ENCODE data around the gene ERO1B.

ERO1B gene

GRCh38 chr1:236301080-236301957 lies 19.6 kb upstream of the ERO1B start:
- no peak for DNase-seq (ENCODE audit: low read depth)

GRCh38 chr1:236297161-236297560 lies 15.4 kb upstream of the ERO1B start:
- no peak for DNase-seq (ENCODE audit: low read depth)

DNA sequence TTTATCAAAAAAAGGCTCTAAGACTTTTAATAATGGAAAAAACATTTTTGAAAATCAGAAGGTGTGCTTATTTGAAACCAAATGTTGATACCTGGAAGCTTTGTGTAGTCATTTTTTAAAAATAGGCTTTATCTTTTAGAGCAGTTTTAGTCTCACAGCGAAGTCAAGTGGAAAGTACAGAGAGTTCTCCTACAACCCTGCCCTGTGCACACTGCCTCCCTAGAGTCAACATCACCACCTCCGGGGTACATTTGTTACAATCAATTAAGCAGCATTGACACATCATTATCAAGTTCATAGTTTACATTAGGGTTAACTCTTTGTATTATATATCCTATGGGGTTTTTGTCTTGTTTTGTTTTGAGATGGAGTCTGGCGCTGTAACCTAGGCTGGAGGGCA lies 10.7 kb upstream of the ERO1B start:
- no peak for DNase-seq (ENCODE audit: low read depth)

GRCh38 chr1:236289492-236290131 lies 7.9 kb upstream of the ERO1B start:
- no peak for DNase-seq (ENCODE audit: low read depth)

DNA sequence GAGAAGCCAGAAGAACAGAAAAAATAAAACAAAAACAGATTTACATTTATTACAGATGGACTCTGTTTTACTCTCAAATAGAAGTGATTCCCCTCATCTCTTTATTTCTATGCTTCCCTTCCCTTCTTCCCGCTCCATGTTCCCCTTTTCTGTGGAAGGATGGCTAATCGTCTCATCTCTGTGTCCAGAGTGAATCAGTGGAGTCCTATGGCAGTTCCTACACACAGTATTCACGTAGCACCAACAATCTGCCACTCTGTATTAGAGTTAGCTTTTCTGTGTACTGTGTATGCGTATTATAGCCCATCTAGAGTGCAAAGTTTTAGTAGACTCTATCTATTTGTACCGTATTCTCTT lies 6.8 kb upstream of the ERO1B start:
- DNase-seq (ENCODE audit: low read depth), result no peak

DNA sequence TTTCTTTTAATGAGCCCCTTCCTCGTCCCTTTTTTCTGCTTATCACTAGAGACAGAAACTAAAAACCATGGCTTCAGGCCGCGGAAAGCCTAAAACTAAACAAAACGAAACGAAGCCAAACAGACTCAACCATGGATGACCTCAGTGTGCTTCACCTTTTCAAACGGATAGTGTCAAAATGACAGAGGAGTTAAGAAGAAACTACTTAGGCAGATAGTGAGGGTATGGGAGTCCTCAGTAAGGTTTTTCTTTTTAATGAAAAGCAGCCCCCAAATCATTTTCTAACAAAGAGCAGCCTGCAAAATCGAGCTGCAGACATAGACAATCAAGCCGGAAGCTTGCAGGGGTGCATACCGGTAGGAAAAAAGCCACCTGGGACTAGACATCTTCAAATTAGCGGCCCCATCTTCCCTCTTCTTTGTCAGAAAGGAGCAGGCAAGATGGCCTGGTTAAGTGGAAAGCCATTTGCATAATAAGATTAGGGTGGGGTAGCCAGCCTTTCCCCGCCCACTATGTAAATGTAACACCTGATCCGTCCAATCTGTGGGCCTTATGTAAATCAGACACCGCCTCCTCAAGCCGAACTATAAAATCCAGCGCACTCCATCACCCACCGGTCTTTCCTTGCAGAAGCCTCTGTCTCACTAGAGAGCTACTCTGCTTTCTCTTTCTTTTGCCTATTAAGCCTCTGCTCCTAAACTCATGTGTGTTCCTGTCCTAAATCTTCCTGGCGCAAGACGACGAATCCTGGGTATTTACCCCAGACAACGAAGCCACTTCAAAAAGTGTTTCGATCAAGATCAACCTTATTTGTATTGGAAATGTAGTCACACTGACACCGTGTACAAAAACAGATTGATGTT lies 6.2 kb upstream of the ERO1B start:
- DNase-seq (ENCODE audit: low read depth), result no peak

- DNase-seq (ENCODE audit: low read depth), result no peak
Measured at GRCh38 chr1:236287356-236287755, 5.6 kb upstream of the ERO1B start.

- DNase-seq (ENCODE audit: low read depth), result no peak
Measured at GRCh38 chr1:236284291-236284721, 2.5 kb upstream of the ERO1B start.

- DNase-seq (ENCODE audit: low read depth), result no peak
Measured at GRCh38 chr1:236282719-236283118, 961 bp upstream of the ERO1B start.

DNA sequence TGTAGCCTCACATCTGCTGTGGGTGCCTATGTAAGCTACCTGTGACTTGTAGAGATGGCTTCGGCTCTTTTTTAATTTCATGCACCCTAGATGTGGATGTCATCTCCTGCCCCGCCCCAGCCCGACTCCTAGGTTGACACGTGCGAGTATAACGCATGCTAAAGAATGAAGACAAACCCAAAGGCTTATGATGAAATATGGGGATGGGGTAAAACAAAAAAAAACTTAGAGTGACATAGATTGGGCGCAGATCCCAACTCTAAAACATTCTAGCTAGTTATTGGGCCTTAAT lies 613 bp upstream of the ERO1B start:
- no peak for DNase-seq (ENCODE audit: low read depth)

DNA sequence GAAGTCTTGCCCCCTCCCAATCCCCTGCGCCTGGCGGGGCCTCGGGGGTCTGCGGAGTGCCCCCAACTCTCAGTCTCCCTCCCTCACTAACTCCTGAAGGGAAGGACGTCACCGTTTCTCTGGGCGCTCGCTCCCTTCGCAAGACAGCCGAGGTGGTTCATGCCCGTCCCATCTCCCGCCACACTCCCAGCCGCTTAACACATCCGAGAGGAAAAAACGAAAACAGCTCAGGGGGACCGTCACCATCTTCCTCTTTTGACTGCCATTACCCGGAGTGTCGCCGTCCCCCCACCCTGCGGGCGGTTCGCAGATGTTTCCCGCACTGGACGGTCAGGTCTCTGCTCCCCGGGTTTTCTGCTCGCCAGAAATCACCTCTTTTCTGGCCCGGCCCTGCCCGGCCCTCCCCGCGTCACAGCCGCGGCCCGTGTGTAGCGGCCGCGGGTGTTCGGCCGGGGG lies 532 bp downstream of the ERO1B start:
- peak; percentile 9 for DNase-seq (ENCODE audit: low read depth)

GRCh38 chr1:236280438-236281197 lies 1.1 kb downstream of the ERO1B start:
- no peak for DNase-seq (ENCODE audit: low read depth)

DNA sequence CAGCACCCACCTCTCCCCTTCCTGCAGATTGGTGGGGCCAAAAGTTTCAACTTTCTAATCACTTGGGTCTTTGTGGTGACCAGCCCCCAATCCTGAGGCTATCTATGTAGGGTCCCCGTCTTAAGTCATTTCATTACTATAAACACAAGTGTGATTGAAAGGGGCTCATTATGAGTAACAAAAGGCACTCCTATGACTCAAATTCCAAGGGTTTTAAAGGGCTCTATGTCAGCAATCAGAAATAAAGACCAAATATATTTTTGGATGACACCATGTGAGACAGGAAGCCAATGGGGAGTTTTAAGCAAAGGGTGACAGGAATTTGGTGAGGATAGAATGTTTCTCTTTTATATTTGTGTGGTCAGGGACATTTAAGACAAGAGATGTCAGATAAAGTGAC lies 6.2 kb downstream of the ERO1B start:
- no peak for DNase-seq (ENCODE audit: low read depth)

DNA sequence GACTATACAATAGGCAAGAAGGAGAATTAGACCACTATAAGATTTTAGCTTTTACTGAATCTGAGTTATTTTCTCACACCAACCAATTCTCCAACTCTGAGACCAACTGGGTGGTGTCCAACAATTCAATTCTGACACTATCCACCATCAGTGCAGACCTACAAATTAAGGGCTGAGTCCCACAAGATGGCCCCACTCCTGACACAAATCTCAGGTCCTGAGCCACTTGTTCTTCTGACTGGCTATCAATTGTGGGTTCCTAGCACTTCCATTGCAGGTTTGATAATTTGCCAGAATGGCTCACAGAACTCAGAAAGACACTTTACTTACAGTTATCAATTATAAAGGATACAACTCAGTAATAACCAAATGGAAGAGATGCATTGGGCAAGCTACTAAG lies 6.7 kb downstream of the ERO1B start:
- no peak for DNase-seq (ENCODE audit: low read depth)

- DNase-seq (ENCODE audit: low read depth), result no peak
Measured at GRCh38 chr1:236273358-236273757, 8.4 kb downstream of the ERO1B start.

- no peak for DNase-seq (ENCODE audit: low read depth)
Measured at GRCh38 chr1:236269439-236269838, 12.3 kb downstream of the ERO1B start.

GRCh38 chr1:236261898-236262297 lies 19.9 kb downstream of the ERO1B start:
- DNase-seq (ENCODE audit: low read depth), result no peak

- DNase-seq (ENCODE audit: low read depth), result no peak
Measured at GRCh38 chr1:236261033-236261432, 20.7 kb downstream of the ERO1B start.

- DNase-seq (ENCODE audit: low read depth), result no peak
Measured at GRCh38 chr1:236259043-236259442, 22.7 kb downstream of the ERO1B start.

- no peak for DNase-seq (ENCODE audit: low read depth)
Measured at GRCh38 chr1:236258114-236258622, 23.6 kb downstream of the ERO1B start.

DNA sequence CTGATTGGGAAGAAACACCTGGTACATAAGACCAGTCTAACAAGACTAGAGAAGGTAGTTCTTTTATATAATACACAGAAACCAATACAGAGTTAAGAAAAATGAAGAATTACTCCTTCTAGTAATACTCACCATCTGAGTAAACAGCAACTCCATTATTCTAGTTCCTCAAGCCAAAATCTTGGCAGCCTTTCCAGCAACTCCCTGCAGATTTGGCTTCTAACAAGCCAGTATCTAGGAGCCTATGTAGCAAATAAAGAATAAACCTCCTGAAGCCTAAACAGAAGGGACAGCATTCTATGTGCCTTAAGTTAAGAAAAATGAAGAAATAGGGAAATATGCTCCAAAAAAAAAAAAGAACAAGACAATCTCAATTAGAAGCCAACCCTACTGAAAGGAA lies 24.5 kb downstream of the ERO1B start:
- no peak for DNase-seq (ENCODE audit: low read depth)
